Measurements from ENCODE around the gene WDR37.

- TF ChIP-seq CTCF (conservative IDR thresholded peaks at IDR 0.05; ENCODE audit: low read depth, low read length): no peak
- TF ChIP-seq EZH2 (IDR thresholded peaks at IDR 0.05; ENCODE audit: low read length, unreplicated experiment): no peak
Observed at GRCh38 chr10:1141261-1141660, 85.1 kb downstream of the WDR37 start.
